GM18519 (cell line): ENCODE measurements around the gene ATG16L1.

Experiments used
- ATAC-seq: cut with Tn5 transposase; IDR thresholded peaks from one replicate; pipeline ENCODE4 v1.9.1; 2021; ENCODE audit warnings: mild to moderate bottlenecking, moderate library complexity; ENCODE audit not compliant: unreplicated experiment, low FRiP score

ATG16L1 gene

GRCh38 chr2:233226511-233227031, 24.9 kb upstream of the ATG16L1 start:
- no peak for ATAC-seq

DNA sequence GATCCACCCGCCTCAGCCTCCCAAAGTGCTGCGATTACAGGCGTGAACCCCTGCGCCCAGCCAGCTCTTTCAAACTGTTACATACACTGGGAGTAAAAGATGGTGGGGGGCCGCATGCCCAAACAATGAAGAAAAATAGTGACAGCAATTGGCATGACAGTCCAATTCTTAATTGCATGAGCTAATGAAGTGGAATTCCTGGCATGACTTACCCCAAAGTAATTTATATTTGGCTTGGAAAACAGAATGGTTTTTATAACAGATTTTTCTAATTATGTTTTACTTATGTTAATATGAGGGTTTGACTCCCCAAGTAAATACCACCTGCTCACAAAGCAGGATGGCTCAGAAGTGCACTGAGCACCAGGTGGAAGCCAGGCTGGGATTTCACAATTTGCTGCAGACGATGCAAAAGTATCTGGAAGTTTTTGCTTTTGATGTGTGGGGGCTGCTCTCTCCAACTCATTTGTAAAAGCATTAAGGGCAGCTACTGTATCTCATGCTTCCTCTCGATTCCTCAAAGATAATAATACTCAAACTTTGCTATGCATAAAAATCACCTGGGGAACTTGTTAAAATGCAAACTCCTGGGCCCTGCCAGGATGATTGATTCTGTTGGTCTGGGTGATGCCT, 24.0 kb upstream of the ATG16L1 start:
- no peak for ATAC-seq

DNA sequence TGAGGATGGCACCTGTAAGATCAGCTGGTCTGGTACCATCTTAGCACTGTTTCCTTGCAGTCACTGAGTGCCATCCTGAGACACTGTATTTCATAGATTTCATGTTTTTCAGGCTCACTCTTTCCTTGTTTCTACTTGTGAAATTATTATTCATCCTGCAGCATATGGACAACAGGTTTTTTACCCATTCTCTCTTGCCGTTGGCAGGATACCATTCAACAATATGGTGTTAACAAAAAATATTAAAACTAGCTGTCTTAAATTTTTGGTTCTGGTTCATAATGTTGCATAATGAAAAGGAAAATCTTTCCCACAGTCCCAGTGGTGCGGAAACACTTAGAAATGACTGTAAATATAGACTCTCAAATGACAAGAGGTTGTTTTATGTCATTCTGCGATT, 23.1 kb upstream of the ATG16L1 start:
- no peak for ATAC-seq

GRCh38 chr2:233233618-233234230, 17.7 kb upstream of the ATG16L1 start:
- no peak for ATAC-seq

DNA sequence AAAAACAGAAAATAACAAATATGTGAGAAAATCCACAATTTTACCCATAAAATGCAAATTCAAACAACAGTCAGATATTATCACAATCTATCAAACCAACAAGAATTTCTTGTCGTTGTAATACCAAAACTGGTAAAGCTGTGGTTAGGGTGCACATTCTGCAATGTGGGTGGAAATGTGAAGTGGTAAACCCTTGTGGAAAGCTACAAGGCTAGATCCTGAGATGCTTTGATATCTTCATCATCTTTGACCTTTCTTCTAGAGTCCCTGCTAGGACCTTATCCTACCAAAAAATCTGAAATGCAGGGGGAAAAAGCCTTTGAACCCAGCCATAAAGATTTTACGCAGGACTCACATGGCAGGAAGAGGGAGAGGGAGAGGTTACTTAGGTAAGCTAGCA, 17.2 kb upstream of the ATG16L1 start:
- ATAC-seq = no peak

- no peak for ATAC-seq
Measured at GRCh38 chr2:233234996-233235395, 16.5 kb upstream of the ATG16L1 start.

- no peak for ATAC-seq
Measured at GRCh38 chr2:233235977-233236376, 15.5 kb upstream of the ATG16L1 start.

GRCh38 chr2:233236820-233237589, 14.5 kb upstream of the ATG16L1 start:
- no peak for ATAC-seq

GRCh38 chr2:233240897-233241296, 10.6 kb upstream of the ATG16L1 start:
- ATAC-seq = no peak

DNA sequence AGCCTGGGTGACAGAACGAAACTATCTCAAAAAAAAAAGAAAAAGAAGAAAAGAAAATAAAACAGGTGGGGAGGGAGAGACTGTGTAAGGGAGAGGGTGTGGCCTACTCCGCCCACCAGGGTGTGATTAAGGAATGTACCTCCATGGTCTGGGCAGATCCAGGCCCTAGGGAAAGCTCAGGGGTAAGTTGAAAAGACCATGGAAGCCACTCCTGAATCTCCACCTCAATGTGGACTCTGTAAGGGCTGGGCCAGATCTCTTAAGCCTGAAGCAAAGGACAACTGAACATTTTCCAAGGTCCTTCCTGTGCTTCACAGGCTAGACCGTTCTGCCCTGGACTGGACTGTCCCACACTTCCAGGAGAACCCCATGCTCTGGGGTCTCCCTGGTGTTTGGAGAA, 9.7 kb upstream of the ATG16L1 start:
- no peak for ATAC-seq

GRCh38 chr2:233242231-233242927, 9.1 kb upstream of the ATG16L1 start:
- ATAC-seq = no peak

GRCh38 chr2:233243348-233243747, 8.1 kb upstream of the ATG16L1 start:
- ATAC-seq = no peak

DNA sequence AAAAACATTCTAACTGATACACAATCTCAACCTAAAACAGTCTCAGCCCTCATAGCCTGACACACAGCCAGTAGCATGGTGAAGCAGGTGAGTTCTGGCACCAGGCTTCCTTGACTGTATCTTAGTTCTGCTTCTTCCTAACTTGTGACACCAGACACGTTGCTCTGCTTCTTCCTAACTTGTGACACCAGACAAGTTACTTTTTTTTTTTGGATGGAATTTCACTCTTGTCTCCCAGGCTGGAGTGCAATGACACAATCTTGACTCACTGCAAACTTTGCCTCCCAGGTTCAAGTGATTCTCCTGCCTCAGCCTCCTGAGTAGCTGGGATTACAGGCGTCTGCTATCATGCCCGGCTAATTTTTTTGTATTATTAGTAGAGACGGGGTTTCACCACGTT, 6.7 kb upstream of the ATG16L1 start:
- ATAC-seq = no peak

- ATAC-seq = no peak
Measured at GRCh38 chr2:233245406-233245805, 6.1 kb upstream of the ATG16L1 start.

- no peak for ATAC-seq
Measured at GRCh38 chr2:233247116-233247515, 4.4 kb upstream of the ATG16L1 start.

- ATAC-seq = no peak
Measured at GRCh38 chr2:233247744-233248143, 3.7 kb upstream of the ATG16L1 start.

DNA sequence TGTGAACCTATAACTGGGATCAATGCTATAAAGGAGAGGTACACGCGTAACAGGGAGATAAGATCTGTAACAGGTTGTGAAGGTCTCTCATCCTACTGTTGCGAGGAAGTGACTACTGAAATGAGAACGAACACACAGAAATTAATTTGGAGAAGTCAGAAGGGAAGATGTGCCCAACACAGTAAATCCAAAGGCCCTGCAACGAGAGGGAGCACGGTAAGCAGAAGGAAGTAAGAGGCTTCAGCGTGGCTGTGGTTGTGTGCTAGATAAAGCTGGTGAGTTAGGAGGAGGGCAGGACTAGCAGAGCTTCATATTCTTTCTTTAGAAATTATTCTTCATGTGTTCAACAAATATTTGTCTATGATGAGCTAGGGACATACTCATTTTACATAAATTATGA, 2.5 kb upstream of the ATG16L1 start:
- ATAC-seq = no peak

DNA sequence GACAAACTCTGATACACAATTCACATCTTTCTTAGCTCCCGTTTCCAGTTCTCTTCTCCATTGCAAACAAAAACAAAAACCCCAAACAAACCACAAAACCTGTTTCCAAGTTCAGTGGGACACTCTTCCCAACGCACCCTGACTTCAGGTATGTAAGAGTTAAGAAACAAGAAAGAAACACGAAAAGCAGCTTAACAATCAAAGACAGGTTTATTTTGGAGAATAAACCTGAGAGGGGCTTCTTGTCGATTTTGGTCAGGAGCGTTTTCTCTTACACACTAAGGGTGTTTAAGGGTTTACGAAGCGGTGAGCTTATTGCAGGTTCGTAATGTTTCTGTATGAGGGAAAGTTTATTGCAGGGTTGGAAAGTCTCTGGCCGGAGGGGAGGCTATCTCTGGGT, 905 bp upstream of the ATG16L1 start:
- no peak for ATAC-seq

DNA sequence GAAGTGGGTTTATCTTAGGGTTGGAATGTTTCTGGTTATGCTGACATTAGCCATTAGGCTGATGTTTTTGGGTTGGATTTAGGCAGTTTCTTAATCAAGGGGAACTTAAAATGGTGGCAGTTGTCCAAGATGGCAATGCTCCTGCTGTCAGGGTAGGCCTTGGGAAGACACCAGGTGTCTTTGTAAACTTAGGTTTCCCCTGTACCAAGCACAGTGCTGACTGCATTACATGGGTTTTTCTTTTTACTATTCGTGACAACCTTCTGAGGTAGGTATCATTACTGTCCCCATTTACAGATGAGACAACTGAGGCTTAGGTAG, 528 bp upstream of the ATG16L1 start:
- ATAC-seq = no peak

DNA sequence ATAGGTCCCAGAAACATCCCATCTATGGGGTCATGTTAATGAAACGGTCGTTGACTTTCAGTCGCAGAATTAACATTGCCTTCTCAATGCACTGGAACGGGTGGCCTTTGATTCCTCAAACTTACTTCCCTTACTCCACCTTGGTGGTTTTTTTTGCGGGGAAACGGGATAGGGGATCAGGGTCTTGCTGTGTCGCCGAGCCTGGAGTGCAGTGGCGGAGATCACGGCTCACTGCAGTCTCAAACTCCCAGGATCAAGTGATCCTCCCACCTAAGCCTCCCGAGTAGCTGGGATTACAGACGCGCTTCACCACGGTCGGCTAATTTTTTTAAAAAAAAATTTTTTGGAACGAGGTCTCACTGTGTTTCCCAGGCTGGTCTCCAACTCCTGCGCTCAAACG, 754 bp downstream of the ATG16L1 start:
- no peak for ATAC-seq

DNA sequence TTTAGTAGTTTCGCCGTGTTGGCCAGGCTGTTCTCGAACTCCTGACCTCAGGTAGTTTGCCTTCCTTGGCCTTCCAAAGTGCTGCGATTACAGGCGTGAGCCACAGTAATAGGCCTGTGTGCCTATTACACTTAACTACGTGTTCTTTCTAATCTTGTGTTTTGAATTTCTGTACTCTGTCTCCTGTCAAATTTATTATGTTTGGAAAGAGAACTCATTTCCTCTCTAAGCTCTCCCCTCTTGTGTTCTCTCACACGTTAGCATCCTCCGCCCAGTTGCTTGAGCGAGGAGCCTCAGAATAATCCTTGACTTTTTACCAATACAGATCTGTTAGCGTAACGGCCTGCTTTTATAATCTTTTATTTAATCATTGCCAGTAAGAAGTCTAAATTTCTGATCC, 3.7 kb downstream of the ATG16L1 start:
- ATAC-seq = no peak
